Esophagus mucosa (tissue), 1 donor: ENCODE results near the gene BRSK2. TPM values are rescaled to one million over a fixed set of nuclear protein-coding genes. Genes with fewer than 3 reads are reported as not detected.
"Not testable (repeated sequence)": the region's sequence is repeated elsewhere in the genome, so short reads cannot be mapped to it uniquely, and the experiment has no call there.

Experiments
- ATAC-seq: fragments of 200-7000 bp; cut with Tn5 transposase; one replicate; pipeline ENCODE4 v1.9.1; 2020
- total RNA-seq: library from RNA; stranded (reverse); gene quantifications from one replicate; pipeline ENCODE4 v1.2.4, GENCODE V29; 2023
- donor health status: DM: yes; HTN: yes; CAD: no.

The BRSK2 gene
- total RNA-seq = 0.08 TPM

GRCh38 chr11:1389932-1390568 is at the start of gene BRSK2:
Gene BRSK2 (plus strand): TSS chr11:1389934. CDS start chr11:1390285, 351 bp downstream.
- no peak for ATAC-seq

GRCh38 chr11:1340111-1340510 is 49.6 kb upstream of the BRSK2 start:
- ATAC-seq = no peak

- ATAC-seq = not testable (repeated sequence)
These were observed 48.5 kb upstream of the BRSK2 start for GRCh38 chr11:1341226-1341625.

- no peak for ATAC-seq
These were observed 47.7 kb upstream of the BRSK2 start for GRCh38 chr11:1341928-1342524.

GRCh38 chr11:1342946-1343345 is 46.8 kb upstream of the BRSK2 start:
- no peak for ATAC-seq

GRCh38 chr11:1343391-1344055 is 46.2 kb upstream of the BRSK2 start:
- no peak for ATAC-seq

GRCh38 chr11:1344056-1344635 is 45.6 kb upstream of the BRSK2 start:
- ATAC-seq = no peak

GRCh38 chr11:1345737-1346513 is 43.8 kb upstream of the BRSK2 start:
- ATAC-seq = no peak

- no peak for ATAC-seq
These were observed 42.9 kb upstream of the BRSK2 start for GRCh38 chr11:1346669-1347390.

GRCh38 chr11:1347411-1347999 is 42.2 kb upstream of the BRSK2 start:
- ATAC-seq = not testable (repeated sequence)

- ATAC-seq = no peak
These were observed 41.5 kb upstream of the BRSK2 start for GRCh38 chr11:1348146-1348795.

GRCh38 chr11:1348796-1349326 is 40.9 kb upstream of the BRSK2 start:
- ATAC-seq = no peak

GRCh38 chr11:1349327-1350041 is 40.2 kb upstream of the BRSK2 start:
- no peak for ATAC-seq

- no peak for ATAC-seq
These were observed 39.5 kb upstream of the BRSK2 start for GRCh38 chr11:1350086-1350725.

GRCh38 chr11:1351278-1351937 is 38.3 kb upstream of the BRSK2 start:
- no peak for ATAC-seq

GRCh38 chr11:1352696-1353382 is 36.9 kb upstream of the BRSK2 start:
- no peak for ATAC-seq

- no peak for ATAC-seq
These were observed 36.2 kb upstream of the BRSK2 start for GRCh38 chr11:1353383-1354124.
